Duodenal mucosa (tissue), 2 donors: ENCODE results near the gene BEND5.

Experiments used
- H3K27ac ChIP-seq: one replicate; pipeline ENCODE4 v1.7.0; 2013; ENCODE audit warnings: low read depth, low read length
- H3K27me3 ChIP-seq, 2 donors: one replicate each; pipeline ENCODE4 v1.7.0; 2013; ENCODE audit warnings: low read length in 2 of 2, control low read depth in 1 of 2; ENCODE audit not compliant: insufficient read depth in 2 of 2, control insufficient read depth in 1 of 2
- H3K36me3 ChIP-seq, 2 donors: one replicate each; pipeline ENCODE4 v1.7.0; 2013; ENCODE audit warnings: low read length in 2 of 2, control low read depth in 1 of 2; ENCODE audit not compliant: insufficient read depth in 2 of 2, control insufficient read depth in 1 of 2
- H3K4me1 ChIP-seq, 2 donors: one replicate each; pipeline ENCODE4 v1.7.0; 2013; ENCODE audit warnings: low read length in 2 of 2, control low read depth in 1 of 2; ENCODE audit not compliant: insufficient read depth in 2 of 2, control insufficient read depth in 1 of 2
- H3K4me3 ChIP-seq, 2 donors: one replicate each; pipeline ENCODE4 v1.7.0; 2013; ENCODE audit warnings: low read length in 2 of 2, low read depth in 1 of 2
- H3K9ac ChIP-seq, 2 donors: one replicate each; pipeline ENCODE4 v1.7.0; 2013; ENCODE audit warnings: low read length in 2 of 2, low read depth in 1 of 2
- H3K9me3 ChIP-seq, 2 donors: one replicate each; pipeline ENCODE4 v1.7.0; 2013; ENCODE audit warnings: low read length in 2 of 2, control low read depth in 1 of 2; ENCODE audit not compliant: control insufficient read depth in 1 of 2

Gene BEND5

DNA sequence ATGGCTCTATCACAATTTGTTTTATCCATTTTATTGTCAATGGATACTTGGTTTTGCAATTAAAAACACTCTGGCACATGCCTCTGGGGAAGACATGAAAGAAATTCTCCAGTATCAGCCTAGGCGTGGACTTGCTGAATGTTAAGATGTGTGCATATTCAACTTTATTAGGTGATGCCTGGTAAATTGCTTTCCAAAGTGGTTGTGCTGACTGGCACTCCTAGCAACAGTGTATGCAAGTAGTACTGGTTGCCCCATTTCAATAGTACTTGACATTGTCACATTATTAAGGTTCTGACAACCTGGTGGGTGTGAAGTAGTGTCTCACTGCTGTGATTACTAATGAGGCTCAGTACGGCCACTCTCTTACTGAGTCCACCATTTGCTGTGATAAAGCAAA is 48.1 kb downstream of the BEND5 start:
- peaks cover 0 to 5% of the 10 kb centered on the region in 2 donors for H3K36me3 ChIP-seq
- H3K27me3 ChIP-seq = no peaks in the 10 kb centered on the region
- no peaks in the 10 kb centered on the region for H3K9me3 ChIP-seq

DNA sequence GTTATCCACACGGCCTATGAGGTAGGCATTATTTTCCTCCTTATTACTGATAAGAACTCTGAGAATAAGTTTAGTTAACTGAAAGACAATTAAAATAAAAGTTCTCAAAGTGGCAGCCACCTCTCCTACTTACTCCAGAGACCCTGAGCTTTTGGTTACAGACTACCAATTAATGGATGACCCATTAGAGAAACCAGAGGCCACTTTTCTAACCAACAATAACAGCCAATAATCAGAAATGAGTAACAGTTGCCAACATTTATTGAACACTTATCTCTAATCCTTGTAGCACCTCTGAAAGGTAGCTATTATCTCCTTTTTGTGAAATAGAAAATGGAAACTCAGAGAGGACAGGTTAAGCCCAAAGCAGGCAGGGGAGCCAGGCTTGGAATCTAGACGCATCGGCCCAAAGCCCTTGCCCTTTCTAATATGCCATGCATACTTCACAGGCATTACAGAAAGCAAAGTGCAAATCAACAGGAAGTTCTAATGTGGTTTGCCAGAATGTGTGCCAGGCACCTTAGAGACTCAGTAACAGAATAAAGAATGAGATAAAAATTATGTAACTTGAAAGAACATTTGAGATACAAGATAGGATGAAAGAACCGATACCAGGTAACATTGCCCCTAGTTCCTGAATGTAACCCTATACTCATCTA is 50.0 kb downstream of the BEND5 start:
- H3K4me1 ChIP-seq = no peaks in the 10 kb centered on the region
- H3K4me3 ChIP-seq = no peak overlapping the region
- H3K36me3 ChIP-seq = no peaks in the 10 kb centered on the region
- no peaks in the 10 kb centered on the region for H3K27me3 ChIP-seq
- no peaks in the 10 kb centered on the region for H3K9me3 ChIP-seq
- no peak overlapping the region for H3K27ac ChIP-seq
- no peak overlapping the region for H3K9ac ChIP-seq

More for the DNA sequence above, 48.1 kb downstream of the BEND5 start:
- no peak overlapping the region for H3K9ac ChIP-seq
- H3K27ac ChIP-seq = no peak overlapping the region
- no peaks in the 10 kb centered on the region for H3K4me1 ChIP-seq
- no peak overlapping the region for H3K4me3 ChIP-seq

DNA sequence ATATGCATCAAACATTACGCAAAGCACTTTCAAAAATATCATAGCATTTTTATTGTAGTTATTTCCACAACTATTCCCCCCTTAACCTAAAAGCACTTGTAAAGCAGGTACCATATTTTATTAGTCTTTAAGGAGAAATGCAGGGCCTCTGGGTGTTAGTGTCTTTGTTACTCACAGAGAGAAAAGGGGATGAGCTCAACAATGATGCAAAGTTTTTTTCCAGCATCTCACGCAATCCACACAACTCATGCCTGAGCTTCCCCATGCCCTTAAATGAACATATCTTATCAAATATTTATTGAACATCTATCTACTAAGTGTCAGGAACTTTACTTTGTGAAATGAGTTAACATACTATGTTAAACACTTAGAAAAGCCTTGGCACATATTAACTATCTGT is 50.6 kb downstream of the BEND5 start:
- no peak overlapping the region for H3K4me3 ChIP-seq
- H3K4me1 ChIP-seq = no peaks in the 10 kb centered on the region
- no peaks in the 10 kb centered on the region for H3K9me3 ChIP-seq
- no peak overlapping the region for H3K27ac ChIP-seq
- H3K36me3 ChIP-seq = no peaks in the 10 kb centered on the region
- H3K27me3 ChIP-seq = no peaks in the 10 kb centered on the region
- H3K9ac ChIP-seq = no peak overlapping the region

DNA sequence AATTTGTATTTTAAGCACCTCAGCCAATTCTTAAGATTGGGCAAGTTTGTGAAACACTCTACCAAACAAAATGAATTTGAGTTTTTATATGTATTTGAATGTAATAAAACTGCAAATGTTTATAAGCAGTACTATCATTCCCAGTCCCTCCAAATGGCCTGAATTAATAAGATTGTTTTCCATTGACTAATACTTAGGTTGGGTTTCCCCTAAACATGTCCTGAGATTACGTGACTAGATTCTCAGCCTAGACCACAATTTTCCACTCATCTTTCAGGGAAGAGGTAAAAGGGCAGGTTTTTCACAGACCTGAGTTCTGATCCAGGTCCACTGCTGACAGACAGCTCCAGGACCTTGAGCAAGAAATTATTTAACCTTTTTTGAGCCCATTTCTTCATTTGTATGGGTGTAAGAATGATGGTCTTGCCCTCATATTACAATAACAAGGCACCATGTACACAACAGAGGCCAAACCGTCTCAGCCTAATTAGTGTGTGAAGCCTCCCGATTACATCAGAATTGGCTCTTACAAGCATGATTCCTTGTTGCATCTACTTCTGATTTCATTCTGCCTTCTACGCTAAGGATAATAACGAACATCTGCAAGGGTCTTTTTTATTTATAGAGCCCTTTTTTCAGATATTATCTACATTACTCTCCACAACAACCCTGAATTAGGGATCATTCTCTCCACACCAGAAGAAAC is 51.2 kb downstream of the BEND5 start:
- Histone ChIP-seq H3K9me3 (no peaks in the 10 kb centered on the region), H3K4me3 (no peak overlapping the region), H3K9ac (no peak overlapping the region), H3K36me3 (no peaks in the 10 kb centered on the region), H3K27me3 (no peaks in the 10 kb centered on the region), H3K4me1 (no peaks in the 10 kb centered on the region), H3K27ac (no peak overlapping the region)

DNA sequence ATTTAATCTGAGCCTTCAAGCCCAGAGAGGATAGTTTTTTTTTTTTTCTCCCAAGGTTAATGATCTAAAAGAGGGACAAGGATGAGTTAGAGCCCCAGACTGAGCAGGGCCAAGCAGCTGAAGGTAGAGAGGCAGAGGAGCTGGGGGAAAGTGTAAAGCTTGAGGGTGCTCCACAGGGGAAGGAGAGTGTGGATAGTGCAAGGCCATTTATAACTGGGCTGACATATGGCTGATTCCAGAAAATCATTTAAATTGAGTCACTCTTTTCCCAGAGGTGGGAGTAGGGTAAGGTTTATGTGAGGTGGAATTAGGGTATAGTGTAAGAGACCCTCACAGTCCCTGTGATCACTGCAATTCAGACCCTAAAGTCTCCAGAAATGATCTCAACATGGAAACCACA is 55.8 kb downstream of the BEND5 start:
- H3K9ac ChIP-seq = no peak overlapping the region
- no peaks in the 10 kb centered on the region for H3K36me3 ChIP-seq
- H3K27me3 ChIP-seq = no peaks in the 10 kb centered on the region
- H3K4me3 ChIP-seq = no peak overlapping the region
- no peaks in the 10 kb centered on the region for H3K9me3 ChIP-seq
- H3K27ac ChIP-seq = no peak overlapping the region
- H3K4me1 ChIP-seq = no peaks in the 10 kb centered on the region

DNA sequence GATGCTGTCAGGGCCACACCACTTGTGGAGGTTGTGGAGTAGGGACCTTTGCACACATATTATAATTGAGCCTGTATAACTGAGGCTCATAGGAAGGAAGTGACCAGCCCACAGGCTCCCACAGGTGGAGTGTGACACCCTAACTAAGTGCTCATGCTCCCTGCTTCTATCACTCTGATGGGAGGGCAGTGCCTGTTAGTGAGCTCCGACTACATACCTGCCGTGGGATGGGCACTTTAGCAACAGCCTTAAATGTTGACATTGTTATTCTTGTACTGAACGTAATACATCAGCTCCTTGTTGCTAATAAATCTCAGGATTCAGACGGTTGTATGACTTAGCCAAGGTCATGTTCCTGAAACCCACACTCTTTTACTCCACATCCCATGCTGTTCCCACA is 58.0 kb downstream of the BEND5 start:
- no peaks in the 10 kb centered on the region for H3K27me3 ChIP-seq
- no peak overlapping the region for H3K27ac ChIP-seq
- H3K9me3 ChIP-seq = no peaks in the 10 kb centered on the region

DNA sequence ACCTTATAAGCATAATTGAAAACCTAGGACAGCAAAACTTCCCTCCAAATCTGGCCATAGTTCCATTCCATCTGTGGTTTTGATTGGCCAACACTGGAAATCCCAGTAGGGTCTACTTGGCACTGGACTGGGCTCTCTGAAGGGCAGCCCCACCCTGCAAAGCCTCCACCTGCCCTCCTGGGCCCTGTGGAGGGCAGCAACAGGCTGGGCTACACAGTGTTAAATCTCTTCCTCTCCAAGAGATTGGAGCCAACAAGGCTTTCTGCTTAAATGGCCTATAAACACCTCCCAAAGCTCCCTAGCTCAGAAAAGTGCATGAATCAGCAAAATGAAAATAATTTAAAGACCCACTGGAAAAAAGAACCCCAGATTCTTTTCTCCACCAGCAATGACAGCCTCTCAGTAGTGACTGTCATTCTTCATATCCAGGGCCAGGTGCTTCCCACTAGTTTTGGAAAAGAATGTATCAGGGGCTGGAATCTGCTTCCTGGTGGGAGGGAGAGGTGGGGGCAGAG is 58.5 kb downstream of the BEND5 start:
- Histone ChIP-seq H3K36me3 (no peaks in the 10 kb centered on the region), H3K9ac (no peak overlapping the region), H3K4me1 (no peaks in the 10 kb centered on the region), H3K4me3 (no peak overlapping the region), H3K9me3 (no peaks in the 10 kb centered on the region), H3K27ac (no peak overlapping the region), H3K27me3 (no peaks in the 10 kb centered on the region)

More for the DNA sequence above, 58.0 kb downstream of the BEND5 start:
- Histone ChIP-seq H3K4me1 (no peaks in the 10 kb centered on the region), H3K4me3 (no peak overlapping the region), H3K9ac (no peak overlapping the region), H3K36me3 (no peaks in the 10 kb centered on the region)

DNA sequence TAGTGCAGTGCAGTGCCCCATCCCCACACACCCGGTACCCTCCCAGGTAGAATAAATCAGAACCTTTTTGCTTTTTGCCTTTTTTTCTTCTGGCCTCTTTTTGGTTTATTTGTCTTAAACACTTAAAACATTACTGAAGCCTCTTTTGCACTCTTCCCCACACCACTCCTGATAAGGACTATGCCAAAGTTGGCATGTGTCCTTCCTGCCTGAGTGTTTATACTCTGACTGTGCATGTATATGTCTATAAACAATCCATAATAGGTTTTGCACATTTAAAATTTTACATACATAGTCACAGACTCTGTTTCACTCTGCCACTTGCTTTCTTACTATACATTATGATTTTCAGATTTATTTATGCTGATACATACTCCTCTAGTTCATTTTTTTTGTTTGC is 59.6 kb downstream of the BEND5 start:
- no peak overlapping the region for H3K27ac ChIP-seq
- no peaks in the 10 kb centered on the region for H3K27me3 ChIP-seq
- no peak overlapping the region for H3K9ac ChIP-seq
- no peaks in the 10 kb centered on the region for H3K9me3 ChIP-seq
- H3K36me3 ChIP-seq = no peaks in the 10 kb centered on the region
- H3K4me1 ChIP-seq = no peaks in the 10 kb centered on the region
- H3K4me3 ChIP-seq = no peak overlapping the region

DNA sequence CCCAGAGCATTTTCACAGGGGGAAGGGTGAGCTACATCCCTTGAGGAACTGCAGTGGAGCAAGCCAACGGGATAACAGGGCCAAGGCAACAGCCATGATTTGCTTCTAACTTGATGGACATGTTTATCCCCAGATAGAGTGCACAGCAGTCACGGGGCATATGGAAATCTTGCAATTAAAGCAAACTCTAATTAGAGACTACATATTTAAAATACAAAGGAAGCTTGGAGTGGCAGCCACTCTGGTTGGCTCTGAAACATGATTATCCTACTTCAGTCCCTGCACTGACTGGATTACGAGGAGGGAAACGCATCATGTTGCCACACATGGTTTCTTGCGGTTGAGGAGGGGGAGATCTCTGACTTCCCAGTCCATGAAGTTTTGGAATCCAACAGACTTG is 60.8 kb downstream of the BEND5 start:
- H3K9me3 ChIP-seq = no peaks in the 10 kb centered on the region
- H3K27ac ChIP-seq = no peak overlapping the region
- no peak overlapping the region for H3K4me3 ChIP-seq
- no peaks in the 10 kb centered on the region for H3K36me3 ChIP-seq
- no peak overlapping the region for H3K9ac ChIP-seq
- no peaks in the 10 kb centered on the region for H3K4me1 ChIP-seq
- no peaks in the 10 kb centered on the region for H3K27me3 ChIP-seq

DNA sequence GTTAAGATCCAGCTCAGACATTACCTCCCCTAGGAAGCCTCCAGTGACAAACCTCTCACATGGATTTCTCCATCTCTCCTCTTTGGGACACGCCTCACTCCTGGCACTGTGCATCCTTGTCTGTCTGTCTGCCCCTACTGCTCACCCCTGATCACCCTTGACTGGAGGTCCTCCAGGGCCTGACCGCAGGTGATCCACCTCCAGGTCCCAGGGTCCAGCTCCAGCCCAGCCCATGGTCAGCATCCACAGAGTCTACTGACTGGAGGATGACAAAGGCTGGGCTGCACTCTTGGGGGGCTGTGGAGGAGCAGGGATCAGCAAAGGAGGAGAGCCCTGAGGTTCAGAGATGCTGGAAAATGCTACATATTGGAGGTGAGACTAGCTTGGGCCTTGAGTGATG is 65.8 kb downstream of the BEND5 start:
- no peaks in the 10 kb centered on the region for H3K27me3 ChIP-seq
- H3K9me3 ChIP-seq = no peaks in the 10 kb centered on the region
- H3K27ac ChIP-seq = no peak overlapping the region

More for the DNA sequence above, 65.8 kb downstream of the BEND5 start:
- no peak overlapping the region for H3K9ac ChIP-seq
- H3K4me3 ChIP-seq = no peak overlapping the region
- no peaks in the 10 kb centered on the region for H3K4me1 ChIP-seq
- H3K36me3 ChIP-seq = no peaks in the 10 kb centered on the region
